ENCODE measurements around the gene DTD2. TPM values are rescaled to one million over a fixed set of nuclear protein-coding genes. Genes with fewer than 3 reads are reported as not detected.

The DTD2 gene
- total RNA-seq, 1 experiment from 2014 or later, result 14.8 TPM

- Histone ChIP-seq H4K20me1 (ENCODE audit: control insufficient read depth, insufficient read depth, insufficient read length) (no peaks in the 10 kb centered on the region), H3K4me1 (ENCODE audit: insufficient read depth, low read length) (no peaks in the 10 kb centered on the region), H3K9ac (ENCODE audit: extremely low read depth, insufficient read length, low read length) (peak overlapping the region; percentile 60), H3K23ac (ENCODE audit: insufficient read length, low read depth, low read length) (no peak overlapping the region), H2BK15ac (ENCODE audit: low read depth, low read length) (no peak overlapping the region), H2AFZ (ENCODE audit: low read length) (no peak overlapping the region), H3K9me3 (ENCODE audit: control insufficient read depth, low read depth, low read length) (no peaks in the 10 kb centered on the region), H2BK12ac (ENCODE audit: insufficient read length, low read depth, low read length) (no peak overlapping the region), H4K8ac (replicated peaks; ENCODE audit: insufficient read length, low read depth, low read length) (no peak overlapping the region), H3K27me3 (ENCODE audit: insufficient read depth, low read length) (no peaks in the 10 kb centered on the region), H3K4me2 (ENCODE audit: insufficient read depth, insufficient read length, low read length) (peak overlapping the region; percentile 39), H3K27ac (ENCODE audit: insufficient read length, low read depth, low read length) (no peak overlapping the region), H4K5ac (ENCODE audit: insufficient read length, low read depth, low read length) (no peak overlapping the region), H3K79me2 (ENCODE audit: insufficient read depth, low read length) (no peaks in the 10 kb centered on the region), H3K79me1 (ENCODE audit: insufficient read depth, low read depth, low read length, poor library complexity, severe bottlenecking) (peaks cover 2% of the 10 kb centered on the region), H3K4ac (ENCODE audit: low read depth, low read length) (no peak overlapping the region), H3K23me2 (ENCODE audit: insufficient read length, low read depth, low read length, poor library complexity, severe bottlenecking) (no peaks in the 10 kb centered on the region), H2AK5ac (ENCODE audit: insufficient read length, low read length) (no peak overlapping the region), H2BK120ac (ENCODE audit: low read depth, low read length, poor library complexity, severe bottlenecking) (no peak overlapping the region), H3T11ph (ENCODE audit: low read length) (no peak overlapping the region), H3K14ac (ENCODE audit: insufficient read depth, low read length) (peak overlapping the region; percentile 18; the same call in 1 of the 2 replicates), H2BK20ac (ENCODE audit: low read depth, low read length, poor library complexity, severe bottlenecking) (no peak overlapping the region), H4K91ac (ENCODE audit: insufficient read length, low read depth, low read length) (no peak overlapping the region), H3K18ac (ENCODE audit: insufficient read length, low read depth, low read length) (no peak overlapping the region), H3K56ac (ENCODE audit: insufficient read length, low read depth, low read length) (no peak overlapping the region), H2BK5ac (ENCODE audit: insufficient read length, low read length) (no peak overlapping the region)
- H3K4me1 Mint-ChIP-seq, result peaks cover 14% of the 10 kb centered on the region in 2 experiments
- peak overlapping the region; percentile 81 to 96 (median 89); a peak in 3 of 7 replicates for H3K27ac Mint-ChIP-seq
- H3K27me3 Mint-ChIP-seq (ENCODE audit: low read depth), result no peaks in the 10 kb centered on the region
- peaks cover 0 to 3% (median 0%) of the 10 kb centered on the region in 3 experiments; a peak in 1 of 7 replicates for H3K36me3 Mint-ChIP-seq (ENCODE audit: insufficient read depth in 1 of 3, low read depth in 3 of 3)
- H3K4me3 Mint-ChIP-seq, result peak overlapping the region; percentile 96 to 97
- WGBS (ENCODE audit: extremely low coverage, insufficient read length, low lambda C conversion rate), result no CpG with 5 or more reads among the region's 33 CpGs
- peak; percentile 72 for DNase-seq
- no peaks in the 10 kb centered on the region for H3K9me3 Mint-ChIP-seq
- no peak for TF ChIP-seq CTCF (conservative IDR thresholded peaks at IDR 0.05)
Measured at GRCh38 chr14:31419967-31420318, 37.4 kb downstream of the DTD2 start.

Measured in H9 (cell line).